Gastrocnemius medialis (tissue), 4 donors: ENCODE measurements around the gene EPS15. TPM values are rescaled to one million over a fixed set of nuclear protein-coding genes. Genes with fewer than 3 reads are reported as not detected.

Experiments
- ATAC-seq, 2 donors: fragments of 150-250 bp; one replicate each; pipeline ENCODE4 v1.9.1; 2016
- DNase-seq, 2 donors: peaks; one replicate each; pipeline ENCODE4 v3.0.0-alpha.2; 2019
- H3K27ac ChIP-seq, 4 donors: fragments of 200-600 bp; sonication (generic); 1 replicate in 1 of 4; 2 replicates in 3 of 4; pipeline ENCODE4 v1.5.1; 2016 to 2018; ENCODE audit warnings: mild to moderate bottlenecking in 2 of 4, moderate library complexity in 1 of 4
- H3K27me3 ChIP-seq, 3 donors: fragments of 200-600 bp; sonication (generic) in 2 of 3; 1 replicate in 1 of 3; 2 replicates in 2 of 3; pipeline versions ENCODE4 v1.5.1 to v1.6.0; 2016 to 2019; ENCODE audit warnings: mild to moderate bottlenecking in 1 of 3, moderate library complexity in 1 of 3
- H3K36me3 ChIP-seq, 2 donors: fragments of 200-600 bp; sonication (generic) in 1 of 2; one replicate each; pipeline ENCODE4 v1.5.1; 2017 to 2018
- H3K4me1 ChIP-seq, 2 donors: fragments of 200-600 bp; sonication (generic) in 1 of 2; one replicate each; pipeline ENCODE4 v1.5.1; 2016 to 2017; ENCODE audit warnings: mild to moderate bottlenecking in 2 of 2
- H3K4me3 ChIP-seq, 4 donors: fragments of 200-600 bp; sonication (generic) in 3 of 4; 1 replicate in 1 of 4; 2 replicates in 3 of 4; pipeline ENCODE4 v1.5.1; 2016 to 2019; ENCODE audit warnings: mild to moderate bottlenecking in 2 of 4
- H3K9me3 ChIP-seq, 3 donors: fragments of 200-600 bp; sonication (generic) in 2 of 3; 1 replicate in 1 of 3; 2 replicates in 2 of 3; pipeline ENCODE4 v1.5.1; 2016 to 2019
- POLR2A ChIP-seq, 2 donors: fragments of 450-650 bp; IDR thresholded peaks; one replicate each; pipeline ENCODE4 v1.6.1; 2017; ENCODE audit warnings: antibody characterized with exemption in 2 of 2, mild to moderate bottlenecking in 2 of 2, moderate library complexity in 2 of 2
- in situ Hi-C, 4 donors: fragments of 200-750 bp; cut with MboI; loops; one replicate each; pipeline versions ENCODE4 v1.15.0 to v1.8.0; 2017; ENCODE audit warnings: low sequenced_read_pairs in 4 of 4
- intact Hi-C: fragments of 100-400 bp; cut with DNase I; formaldehyde crosslinking; loops from one replicate; pipeline ENCODE4 v1.15.1; 2023; ENCODE audit warnings: low total_unique reads
- total RNA-seq, 4 donors: library from RNA; depleted of rRNA; stranded (reverse); fragments of >200 nt; gene quantifications; one replicate each; pipeline versions ENCODE4 v1.1.0 to v1.2.3, GENCODE V29; 2016
- TF ChIP-seq, protein P1 (sequence below), 5 experiments: fragments of 450-650 bp in 3 of 5; fragments of 200-600 bp in 2 of 5; sonication (generic) in 2 of 5; IDR thresholded peaks in 4 of 5; conservative IDR thresholded peaks in 1 of 5; 1 replicate in 4 of 5; 2 replicates in 1 of 5; pipeline ENCODE4 v1.5.1; 2016 to 2019; ENCODE audit warnings: antibody characterized with exemption in 5 of 5, mild to moderate bottlenecking in 3 of 5, moderate library complexity in 3 of 5

Gene EPS15
- total RNA-seq, 4 donors from 2014 or later: 44.8 to 121 (median 71.0) TPM

DNA sequence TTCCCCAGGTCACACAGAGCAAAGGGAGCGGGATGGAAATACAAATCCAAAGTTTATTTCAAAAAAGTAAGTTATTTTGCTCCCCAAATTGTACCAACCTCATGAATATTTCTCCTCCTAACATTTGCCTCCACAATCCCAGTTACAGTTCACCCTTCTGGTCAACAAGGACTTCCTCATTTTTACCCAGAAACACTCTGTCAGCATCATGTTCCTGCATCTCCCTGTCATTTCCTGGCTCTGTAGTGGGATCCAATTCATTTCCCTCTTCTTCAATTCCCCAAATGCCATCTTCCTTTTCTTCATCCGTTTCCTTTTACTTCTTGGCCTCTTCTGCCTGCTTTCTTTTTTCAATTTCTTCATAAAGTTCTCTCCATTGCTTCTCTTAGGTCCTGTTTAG lies 32.0 kb upstream of the EPS15 start:
- TF ChIP-seq, protein P1, sequence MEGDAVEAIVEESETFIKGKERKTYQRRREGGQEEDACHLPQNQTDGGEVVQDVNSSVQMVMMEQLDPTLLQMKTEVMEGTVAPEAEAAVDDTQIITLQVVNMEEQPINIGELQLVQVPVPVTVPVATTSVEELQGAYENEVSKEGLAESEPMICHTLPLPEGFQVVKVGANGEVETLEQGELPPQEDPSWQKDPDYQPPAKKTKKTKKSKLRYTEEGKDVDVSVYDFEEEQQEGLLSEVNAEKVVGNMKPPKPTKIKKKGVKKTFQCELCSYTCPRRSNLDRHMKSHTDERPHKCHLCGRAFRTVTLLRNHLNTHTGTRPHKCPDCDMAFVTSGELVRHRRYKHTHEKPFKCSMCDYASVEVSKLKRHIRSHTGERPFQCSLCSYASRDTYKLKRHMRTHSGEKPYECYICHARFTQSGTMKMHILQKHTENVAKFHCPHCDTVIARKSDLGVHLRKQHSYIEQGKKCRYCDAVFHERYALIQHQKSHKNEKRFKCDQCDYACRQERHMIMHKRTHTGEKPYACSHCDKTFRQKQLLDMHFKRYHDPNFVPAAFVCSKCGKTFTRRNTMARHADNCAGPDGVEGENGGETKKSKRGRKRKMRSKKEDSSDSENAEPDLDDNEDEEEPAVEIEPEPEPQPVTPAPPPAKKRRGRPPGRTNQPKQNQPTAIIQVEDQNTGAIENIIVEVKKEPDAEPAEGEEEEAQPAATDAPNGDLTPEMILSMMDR (IDR thresholded peaks at IDR 0.05 in 4 of 5, conservative IDR thresholded peaks at IDR 0.05 in 1 of 5): no peak
- no peak for TF ChIP-seq POLR2A (IDR thresholded peaks at IDR 0.05)

DNA sequence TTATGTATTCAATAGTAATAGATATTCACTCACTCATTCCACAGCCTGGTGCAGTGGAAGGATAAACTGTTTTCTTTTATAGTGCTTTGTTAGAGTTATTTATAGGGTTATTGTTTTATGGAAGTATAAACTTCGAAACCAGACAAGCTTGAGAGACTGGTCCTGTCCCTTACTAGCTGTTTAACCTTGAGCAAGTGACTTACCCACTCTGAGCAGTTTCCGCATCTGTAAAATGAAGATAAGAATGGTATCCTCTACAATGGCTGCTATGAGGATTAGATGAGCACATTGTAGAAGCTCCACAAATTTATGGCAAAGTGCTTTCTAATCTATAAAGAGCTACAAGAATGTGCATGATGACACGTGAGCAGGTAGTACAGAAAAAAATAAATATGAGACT lies 30.8 kb upstream of the EPS15 start:
- DNase-seq (no peak), ATAC-seq (no peak)
- Histone ChIP-seq H3K27ac (no peak overlapping the region), H3K4me1 (no peaks in the 10 kb centered on the region), H3K27me3 (no peaks in the 10 kb centered on the region), H3K9me3 (no peaks in the 10 kb centered on the region), H3K4me3 (no peak overlapping the region), H3K36me3 (no peaks in the 10 kb centered on the region)
- TF ChIP-seq, protein P1 (IDR thresholded peaks at IDR 0.05 in 4 of 5, conservative IDR thresholded peaks at IDR 0.05 in 1 of 5): no peak
- no peak for TF ChIP-seq POLR2A (IDR thresholded peaks at IDR 0.05)
- in situ Hi-C loops (no loop called here), intact Hi-C loops (no loop called here)

More for the DNA sequence above, 32.0 kb upstream of the EPS15 start:
- H3K36me3 ChIP-seq: no peaks in the 10 kb centered on the region
- in situ Hi-C loops: no loop called here
- intact Hi-C loops: no loop called here
- H3K27ac ChIP-seq: no peak overlapping the region
- H3K4me1 ChIP-seq: no peaks in the 10 kb centered on the region
- DNase-seq: no peak
- no peaks in the 10 kb centered on the region for H3K27me3 ChIP-seq
- no peak overlapping the region for H3K4me3 ChIP-seq
- H3K9me3 ChIP-seq: no peaks in the 10 kb centered on the region
- ATAC-seq: no peak

DNA sequence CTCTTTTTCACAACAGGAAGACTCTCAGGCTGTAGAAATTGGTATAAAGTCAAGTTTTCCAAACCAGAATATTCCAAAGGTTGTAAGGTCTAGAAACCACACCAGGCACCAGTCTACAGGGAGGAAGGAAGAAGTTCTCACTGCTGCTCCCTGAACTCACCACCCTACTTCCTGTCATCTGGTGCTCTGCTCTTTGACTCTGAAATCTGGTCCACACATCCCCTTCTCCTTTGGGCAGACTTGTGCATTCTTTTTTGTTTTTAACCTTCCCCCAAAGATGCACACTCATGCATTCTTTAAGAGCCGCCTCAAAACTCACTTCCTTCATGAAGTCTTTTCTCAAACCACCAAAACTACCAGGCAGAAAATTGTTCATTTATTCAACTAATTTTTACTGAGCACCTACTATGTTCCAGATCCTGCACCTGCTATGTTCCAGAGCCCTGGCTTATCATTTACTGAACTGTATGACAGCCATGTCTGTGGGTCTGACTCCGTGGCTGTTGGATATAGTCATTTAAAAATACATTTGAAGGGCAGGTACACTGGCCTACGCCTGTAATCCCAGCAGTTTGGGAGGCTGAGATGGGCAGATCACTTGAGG lies 30.1 kb upstream of the EPS15 start:
- Histone ChIP-seq H3K4me1 (no peaks in the 10 kb centered on the region), H3K27me3 (no peaks in the 10 kb centered on the region), H3K36me3 (no peaks in the 10 kb centered on the region), H3K27ac (no peak overlapping the region), H3K4me3 (no peak overlapping the region), H3K9me3 (no peaks in the 10 kb centered on the region)
- intact Hi-C loops: no loop called here
- TF ChIP-seq, protein P1 (IDR thresholded peaks at IDR 0.05 in 4 of 5, conservative IDR thresholded peaks at IDR 0.05 in 1 of 5): no peak
- no peak for TF ChIP-seq POLR2A (IDR thresholded peaks at IDR 0.05)
- DNase-seq (no peak), ATAC-seq (peak in 1 of 2 donors; percentile 46)
- in situ Hi-C loops: no loop called here

DNA sequence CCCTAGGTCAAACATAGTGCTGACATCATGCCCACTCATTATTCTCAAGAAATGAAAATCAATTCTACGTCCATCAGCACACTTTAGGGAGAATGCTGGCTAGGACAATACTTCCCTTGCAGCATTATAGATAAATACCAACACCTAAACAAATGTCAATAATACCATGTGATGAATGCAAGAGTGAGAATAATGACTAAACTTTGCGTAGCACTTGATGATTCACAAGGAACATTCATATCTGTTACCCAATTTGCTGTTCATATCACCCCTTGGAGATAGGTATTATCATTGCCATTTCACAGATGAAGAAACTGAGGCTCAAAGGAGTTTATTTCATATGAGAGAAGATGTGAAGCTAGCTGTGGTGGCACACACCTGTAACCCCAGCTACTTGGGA lies 24.8 kb upstream of the EPS15 start:
- Histone ChIP-seq H3K27ac (no peak overlapping the region), H3K4me1 (peaks cover 12 to 17% of the 10 kb centered on the region in 2 donors), H3K27me3 (no peaks in the 10 kb centered on the region), H3K36me3 (no peaks in the 10 kb centered on the region), H3K4me3 (no peak overlapping the region), H3K9me3 (no peaks in the 10 kb centered on the region)
- ATAC-seq (no peak), DNase-seq (no peak)
- intact Hi-C loops: no loop called here
- in situ Hi-C loops: no loop called here
- no peak for TF ChIP-seq POLR2A (IDR thresholded peaks at IDR 0.05)
- TF ChIP-seq, protein P1 (IDR thresholded peaks at IDR 0.05 in 4 of 5, conservative IDR thresholded peaks at IDR 0.05 in 1 of 5): no peak
